ENCODE data around the gene PPP1R1A. TPM values are rescaled to one million over a fixed set of nuclear protein-coding genes. Genes with fewer than 3 reads are reported as not detected.

The PPP1R1A gene
- total RNA-seq, 1 experiment from 2014 or later, result not detected

DNA sequence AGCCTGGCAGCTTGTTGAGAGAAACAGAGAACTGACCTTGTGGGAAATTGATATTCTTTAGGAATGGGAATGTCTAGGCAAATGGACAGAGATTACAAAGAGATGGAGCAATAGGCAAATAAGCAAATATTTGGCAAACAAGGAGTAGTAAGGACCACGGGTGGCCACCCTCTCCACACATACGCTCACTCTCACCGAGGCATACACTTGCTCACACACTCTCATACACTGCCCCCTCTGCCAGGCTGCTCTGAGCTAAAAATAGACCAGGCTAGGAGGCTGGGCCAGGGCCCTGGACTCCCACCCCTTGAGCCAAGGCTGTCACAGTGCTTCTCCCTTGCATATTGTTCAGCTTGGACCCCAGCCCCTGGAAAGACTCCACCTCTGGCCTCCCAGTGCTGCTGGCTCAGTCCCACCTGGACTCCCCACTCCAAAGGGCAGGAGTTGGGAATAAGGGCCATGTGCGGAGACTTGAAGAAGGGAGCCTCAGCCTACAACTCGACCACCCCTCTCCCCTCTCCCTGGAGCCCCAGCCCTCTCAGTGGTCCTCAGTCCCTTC, 1.1 kb downstream of the PPP1R1A start:
- H3K4me3 ChIP-seq, result no peak overlapping the region
- DNase-seq, result no peak
- no peaks in the 10 kb centered on the region for H3K36me3 ChIP-seq
- H3K27me3 ChIP-seq, result no peaks in the 10 kb centered on the region
- H3K9me3 ChIP-seq, result no peaks in the 10 kb centered on the region

DNA sequence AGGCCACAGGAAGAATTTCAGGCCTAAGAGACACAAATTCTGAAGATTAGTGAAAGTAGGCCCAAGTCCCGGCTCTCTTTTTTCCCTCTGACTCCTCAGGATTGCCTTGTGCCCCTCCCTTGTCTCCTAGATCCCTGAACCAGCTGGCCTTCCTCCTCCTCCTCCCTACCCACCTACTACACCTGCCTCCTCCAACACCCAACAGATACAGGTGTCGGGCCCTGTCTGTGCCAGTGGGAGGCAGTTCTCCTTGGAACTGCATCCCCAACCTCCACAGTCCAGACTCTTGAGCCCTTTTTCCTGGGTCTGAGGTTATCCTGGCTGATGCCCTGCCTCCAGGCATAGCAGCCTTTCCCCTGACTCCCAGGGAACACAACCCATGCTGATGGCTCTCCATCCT, 1.8 kb downstream of the PPP1R1A start:
- DNase-seq, result no peak
- no peaks in the 10 kb centered on the region for H3K9me3 ChIP-seq
- no peaks in the 10 kb centered on the region for H3K36me3 ChIP-seq
- no peak overlapping the region for H3K4me3 ChIP-seq
- no peaks in the 10 kb centered on the region for H3K27me3 ChIP-seq

DNA sequence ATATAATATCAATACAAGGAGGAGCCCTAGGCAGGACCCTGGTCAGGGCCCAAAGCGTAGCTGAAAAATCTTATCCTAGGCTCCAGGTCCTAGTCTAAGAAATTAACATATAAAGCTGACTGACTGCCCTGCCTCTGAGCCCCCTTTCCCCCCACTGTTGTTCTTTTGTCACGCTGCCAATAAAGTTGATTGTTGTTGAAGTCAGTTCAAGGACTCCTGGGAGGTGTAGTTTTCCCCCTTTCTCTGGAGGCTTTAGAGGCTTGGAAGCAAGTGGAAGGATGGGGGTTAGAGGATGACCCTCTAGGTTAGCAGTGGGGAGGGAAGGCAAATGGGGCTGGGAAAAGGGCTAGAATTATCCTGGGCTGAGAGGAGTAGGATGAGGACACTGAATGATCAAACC, 3.2 kb downstream of the PPP1R1A start:
- no peak for DNase-seq
- H3K4me3 ChIP-seq, result no peak overlapping the region
- no peaks in the 10 kb centered on the region for H3K9me3 ChIP-seq
- H3K27me3 ChIP-seq, result no peaks in the 10 kb centered on the region
- H3K36me3 ChIP-seq, result no peaks in the 10 kb centered on the region

DNA sequence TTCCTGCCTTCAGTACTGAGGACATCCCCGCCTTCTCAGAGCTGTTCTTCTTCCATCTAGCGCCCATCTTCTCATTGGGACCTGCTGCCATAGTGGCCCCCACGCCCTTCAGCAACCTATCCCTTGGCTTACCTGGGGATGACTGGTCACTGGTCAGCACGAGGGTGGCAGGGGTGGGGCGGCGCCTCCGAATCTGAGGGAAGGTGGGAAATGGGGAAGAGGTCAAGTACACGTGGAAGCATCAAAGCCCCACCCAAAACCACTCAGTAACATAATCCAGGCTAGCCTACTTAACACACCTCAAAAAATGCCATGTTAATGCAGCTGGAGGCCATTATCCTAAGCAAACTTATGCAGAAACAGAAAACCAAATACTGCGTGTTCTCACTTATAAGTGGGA, 4.3 kb downstream of the PPP1R1A start:
- H3K4me3 ChIP-seq, result no peak overlapping the region
- H3K27me3 ChIP-seq, result no peaks in the 10 kb centered on the region
- H3K9me3 ChIP-seq, result no peaks in the 10 kb centered on the region
- no peak for DNase-seq
- no peaks in the 10 kb centered on the region for H3K36me3 ChIP-seq

DNA sequence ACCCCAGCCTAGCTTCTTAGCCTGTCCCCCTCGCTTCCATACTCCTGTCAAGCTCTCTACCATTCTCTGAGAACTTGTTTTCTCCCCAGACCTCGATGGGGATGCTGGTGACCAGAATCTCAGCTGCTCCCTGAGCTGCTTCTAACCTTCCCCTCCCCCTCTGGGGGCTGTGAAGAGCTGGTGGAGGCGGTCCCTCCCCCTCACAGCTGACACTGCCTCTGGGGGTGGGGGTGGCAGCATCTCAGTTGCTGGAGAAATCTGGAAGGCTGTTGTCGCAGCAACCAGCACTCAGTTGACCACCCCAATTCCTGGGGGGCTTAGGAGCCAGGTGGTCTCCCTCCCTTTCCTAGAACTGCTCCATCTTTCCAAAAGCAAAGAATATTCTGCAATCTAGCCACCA, 4.7 kb downstream of the PPP1R1A start:
- no peaks in the 10 kb centered on the region for H3K9me3 ChIP-seq
- no peak for DNase-seq
- H3K36me3 ChIP-seq, result no peaks in the 10 kb centered on the region
- H3K27me3 ChIP-seq, result no peaks in the 10 kb centered on the region
- H3K4me3 ChIP-seq, result no peak overlapping the region

DNA sequence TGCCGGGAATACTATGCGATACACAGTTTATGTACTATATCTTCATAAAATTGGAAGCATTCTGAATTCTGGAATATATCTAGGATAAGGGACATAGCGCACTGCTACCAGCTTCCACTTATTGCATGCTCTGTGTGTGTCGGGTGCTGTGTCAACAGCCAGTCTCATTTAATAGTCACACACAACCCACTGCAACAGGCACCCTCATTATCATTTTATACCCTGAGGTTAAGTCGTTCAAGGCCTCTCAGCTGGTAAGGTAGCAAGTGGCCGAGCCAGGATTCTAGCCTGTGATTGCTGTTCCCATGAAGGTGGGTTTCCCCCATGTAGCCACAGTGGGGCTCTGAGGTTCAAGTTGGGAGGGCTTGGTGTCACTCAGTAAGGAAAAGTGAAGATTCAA, 7.0 kb downstream of the PPP1R1A start:
- DNase-seq, result no peak
- Histone ChIP-seq H3K4me3 (no peak overlapping the region), H3K36me3 (no peaks in the 10 kb centered on the region), H3K27me3 (no peaks in the 10 kb centered on the region), H3K9me3 (no peaks in the 10 kb centered on the region)

DNA sequence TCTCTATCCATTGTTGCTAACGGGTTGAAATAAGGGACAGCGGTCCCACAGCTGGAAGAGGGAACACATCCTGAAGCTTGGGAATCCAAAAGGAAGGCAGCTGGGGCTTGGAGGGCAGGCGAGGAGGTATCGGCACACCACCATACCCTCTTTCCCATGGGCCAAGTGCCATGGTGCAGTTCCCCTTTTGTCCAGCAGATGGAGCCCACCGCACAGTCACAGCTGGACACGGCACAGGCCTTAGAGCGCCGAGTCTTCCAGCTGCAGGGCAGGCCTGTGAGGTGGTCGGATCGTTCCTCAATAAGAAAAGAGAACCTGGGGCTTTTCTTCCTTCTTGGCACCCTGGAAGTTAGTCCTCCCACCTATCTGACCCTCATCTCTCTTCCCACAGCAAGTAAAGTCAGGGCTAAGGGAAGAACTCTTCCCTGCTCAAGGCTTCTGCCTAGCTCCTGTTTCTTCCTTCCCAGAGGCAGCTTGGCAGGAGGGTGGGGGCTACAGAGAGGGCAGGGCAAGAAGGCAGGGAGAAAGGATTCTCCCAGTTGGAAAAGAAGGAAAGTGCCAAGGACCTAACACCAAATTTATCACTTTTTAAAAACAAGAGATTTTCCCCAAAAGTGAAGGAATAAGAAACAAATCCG, 8.6 kb downstream of the PPP1R1A start:
- peak; percentile 78 for DNase-seq
- H3K27me3 ChIP-seq, result no peaks in the 10 kb centered on the region; the same call in 1 of the 2 replicates
- no peaks in the 10 kb centered on the region for H3K36me3 ChIP-seq
- no peaks in the 10 kb centered on the region for H3K9me3 ChIP-seq
- H3K4me3 ChIP-seq, result no peak overlapping the region

DNA sequence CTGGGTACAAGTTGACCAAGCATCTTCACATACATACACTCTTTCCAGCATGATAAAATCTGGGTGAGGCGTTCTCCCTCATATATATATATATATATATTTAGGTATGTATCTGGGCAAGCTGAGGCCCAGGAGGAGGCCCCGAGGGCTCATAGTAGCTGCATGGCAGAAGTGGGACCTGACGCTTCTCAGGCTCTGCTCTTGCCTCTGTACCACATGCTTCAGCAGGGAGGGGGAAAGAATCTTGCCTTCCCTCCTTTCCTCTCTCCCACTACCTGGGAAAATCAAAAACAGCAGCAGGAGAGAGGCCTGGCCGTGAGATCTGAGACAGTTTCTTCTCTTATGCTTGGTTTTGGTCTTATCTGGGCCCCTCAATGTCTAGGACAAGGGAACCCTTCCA, 9.2 kb downstream of the PPP1R1A start:
- no peak for DNase-seq
- H3K36me3 ChIP-seq, result no peaks in the 10 kb centered on the region
- H3K27me3 ChIP-seq, result no peaks in the 10 kb centered on the region; the same call in 1 of the 2 replicates

DNA sequence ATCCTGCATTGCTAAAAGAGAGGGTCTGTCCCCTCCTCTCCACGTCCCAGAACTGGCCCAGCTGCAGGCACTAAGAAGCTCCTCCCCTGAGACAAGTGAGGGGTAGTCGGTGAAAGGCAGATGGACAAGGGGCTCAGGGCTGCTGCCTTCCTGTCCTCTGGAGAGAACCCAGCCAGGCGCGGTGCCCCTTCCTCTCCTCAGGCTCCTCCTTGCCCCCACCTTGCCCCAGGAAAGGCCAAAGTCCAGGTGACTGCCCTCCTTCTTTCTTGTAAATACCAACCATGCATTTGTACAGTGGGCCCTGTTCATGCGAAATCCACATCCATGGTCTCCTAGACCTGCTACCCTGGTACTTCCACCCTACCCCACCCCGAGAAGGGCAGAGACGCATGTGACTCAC, 9.7 kb downstream of the PPP1R1A start:
- Histone ChIP-seq H3K27me3 (no peaks in the 10 kb centered on the region; the same call in 1 of the 2 replicates), H3K4me3 (no peak overlapping the region), H3K36me3 (no peaks in the 10 kb centered on the region), H3K9me3 (no peaks in the 10 kb centered on the region)
- DNase-seq, result no peak

More for the DNA sequence above, 9.2 kb downstream of the PPP1R1A start:
- H3K4me3 ChIP-seq, result no peak overlapping the region
- H3K9me3 ChIP-seq, result no peaks in the 10 kb centered on the region

DNA sequence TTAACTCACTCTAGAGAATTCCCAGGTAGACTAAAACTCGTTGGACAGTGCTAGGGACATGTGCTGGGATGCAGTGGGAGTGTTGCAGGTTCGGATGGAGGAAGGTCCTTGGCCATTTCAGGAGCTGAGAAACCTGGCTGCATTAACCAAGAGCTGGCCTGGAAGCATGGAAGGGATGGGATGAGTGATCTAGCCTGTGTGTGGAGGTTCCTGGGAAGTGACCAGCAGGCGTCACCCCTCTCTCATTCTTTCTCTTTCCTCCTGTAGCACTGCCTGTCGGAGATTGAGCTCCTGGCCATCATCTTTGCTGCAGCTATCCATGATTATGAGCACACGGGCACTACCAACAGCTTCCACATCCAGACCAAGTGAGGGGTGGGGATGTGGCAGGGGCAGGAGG, 15.6 kb downstream of the PPP1R1A start:
- H3K36me3 ChIP-seq, result no peaks in the 10 kb centered on the region

DNA sequence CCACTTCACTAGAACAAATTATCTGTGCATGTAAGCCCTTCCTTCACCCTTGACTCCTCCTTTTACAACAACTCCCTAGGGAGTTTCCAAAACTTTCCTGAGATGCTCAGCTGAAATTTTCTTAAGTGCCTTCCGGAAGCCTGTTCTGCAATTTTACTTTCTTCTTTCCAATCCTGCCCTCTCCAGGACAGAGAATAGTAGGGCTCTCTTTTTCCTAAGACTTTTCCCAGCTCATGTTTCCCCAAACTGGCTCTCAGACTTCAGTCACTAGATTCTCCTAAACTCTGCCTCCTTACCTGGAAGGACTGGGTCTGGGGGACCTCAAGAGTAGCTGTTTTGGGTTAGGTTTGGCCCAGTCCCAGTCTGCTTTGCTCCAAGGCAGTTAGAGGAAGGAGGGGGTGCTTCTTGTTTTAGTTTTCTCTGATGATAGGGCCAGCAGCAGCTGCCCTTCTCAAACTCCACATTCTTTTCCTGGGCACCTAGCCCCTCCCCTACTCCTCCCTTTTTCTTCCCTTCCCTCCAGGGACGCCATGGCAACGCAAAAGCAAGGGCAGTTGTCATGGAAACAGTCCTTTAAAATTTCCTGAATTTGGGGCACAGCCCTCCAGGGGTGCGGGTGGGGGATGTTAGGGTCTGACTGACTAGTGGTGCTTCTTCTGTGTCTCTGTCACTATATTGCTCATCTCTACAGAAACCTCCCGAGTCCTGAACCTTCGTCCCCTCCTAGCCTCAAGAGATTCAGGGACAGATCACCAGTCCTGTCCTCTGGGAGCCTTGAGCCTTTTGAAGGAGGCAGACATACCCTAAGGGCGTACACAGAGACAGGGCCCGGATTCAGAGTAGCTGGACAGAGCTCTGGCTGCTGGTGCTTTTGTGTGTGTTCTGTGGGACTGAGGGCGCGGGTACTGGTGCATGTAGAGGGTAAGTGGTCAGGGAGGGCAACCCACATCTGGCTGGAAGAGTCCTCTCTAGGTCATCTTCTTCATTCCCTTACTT, 17.0 kb downstream of the PPP1R1A start:
- no peak overlapping the region for H3K4me3 ChIP-seq
- H3K36me3 ChIP-seq, result no peaks in the 10 kb centered on the region
- no peak for DNase-seq
- no peaks in the 10 kb centered on the region for H3K9me3 ChIP-seq
- H3K27me3 ChIP-seq, result no peaks in the 10 kb centered on the region; the same call in 1 of the 2 replicates

More for the DNA sequence above, 15.6 kb downstream of the PPP1R1A start:
- no peak for DNase-seq
- Histone ChIP-seq H3K9me3 (no peaks in the 10 kb centered on the region), H3K27me3 (no peaks in the 10 kb centered on the region; the same call in 1 of the 2 replicates), H3K4me3 (no peak overlapping the region)

DNA sequence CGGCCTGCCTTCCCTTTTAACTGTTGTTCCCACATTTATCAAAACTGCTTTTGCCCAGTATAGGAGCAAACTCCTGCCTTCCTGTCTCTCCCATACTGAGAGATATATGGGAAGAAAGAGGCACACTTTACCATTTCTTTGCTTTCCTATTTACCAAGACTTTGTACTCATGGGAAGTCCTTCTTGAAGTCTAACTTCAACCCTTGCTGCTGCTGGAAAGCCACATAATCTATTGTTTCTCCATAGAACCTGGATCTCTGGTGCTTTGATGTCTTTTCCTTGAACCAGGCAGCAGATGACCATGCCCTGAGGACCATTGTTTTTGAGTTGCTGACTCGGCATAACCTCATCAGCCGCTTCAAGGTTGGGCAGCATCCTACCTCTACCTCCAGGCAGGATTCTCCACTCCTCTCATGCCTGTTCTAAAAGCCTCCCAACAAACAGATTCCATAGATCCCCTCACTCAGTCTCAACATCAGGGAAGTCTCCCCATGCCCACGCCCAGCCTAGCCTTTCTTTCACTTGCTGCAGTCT, 18.4 kb downstream of the PPP1R1A start:
- H3K4me3 ChIP-seq, result no peak overlapping the region
- no peaks in the 10 kb centered on the region for H3K36me3 ChIP-seq
- DNase-seq, result no peak
- H3K9me3 ChIP-seq, result no peaks in the 10 kb centered on the region
- peaks cover 3% of the 10 kb centered on the region; the same call in 1 of the 2 replicates for H3K27me3 ChIP-seq

DNA sequence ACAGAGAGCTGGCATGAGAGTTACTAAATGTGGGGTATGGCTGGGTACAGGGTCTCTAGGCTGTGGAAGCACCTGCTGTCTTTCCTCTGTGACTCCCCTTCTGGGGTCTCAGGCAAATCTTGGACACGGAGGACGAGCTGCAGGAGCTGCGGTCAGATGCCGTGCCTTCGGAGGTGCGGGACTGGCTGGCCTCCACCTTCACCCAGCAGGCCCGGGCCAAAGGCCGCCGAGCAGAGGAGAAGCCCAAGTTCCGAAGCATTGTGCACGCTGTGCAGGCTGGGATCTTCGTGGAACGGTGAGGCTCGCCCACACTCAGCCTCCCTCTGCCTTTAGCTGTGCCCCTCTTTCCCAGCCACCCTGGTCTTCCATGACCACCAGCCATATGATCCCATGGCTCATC, 19.4 kb downstream of the PPP1R1A start:
- Histone ChIP-seq H3K9me3 (no peaks in the 10 kb centered on the region), H3K4me3 (no peak overlapping the region), H3K36me3 (no peaks in the 10 kb centered on the region), H3K27me3 (peaks cover 3% of the 10 kb centered on the region; the same call in 1 of the 2 replicates)
- DNase-seq, result no peak

DNA sequence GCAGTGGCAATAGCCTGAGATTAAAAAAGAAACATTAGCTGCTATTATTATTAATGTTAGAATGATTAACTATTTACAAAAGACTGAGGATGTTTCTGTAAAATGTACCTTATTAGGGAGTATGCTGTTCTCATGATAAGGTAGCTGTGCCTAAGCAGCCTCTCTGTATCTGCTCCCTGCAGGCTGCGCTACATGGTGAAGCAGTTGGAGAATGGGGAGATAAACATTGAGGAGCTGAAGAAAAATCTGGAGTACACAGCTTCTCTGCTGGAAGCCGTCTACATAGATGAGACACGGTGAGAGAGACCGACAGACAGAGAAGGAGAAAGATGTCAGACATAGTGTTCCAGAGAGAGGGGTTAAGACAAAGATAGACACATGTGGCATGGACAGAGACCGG, 21.7 kb downstream of the PPP1R1A start:
- Histone ChIP-seq H3K4me3 (no peak overlapping the region), H3K27me3 (peaks cover 3% of the 10 kb centered on the region; the same call in 1 of the 2 replicates), H3K36me3 (no peaks in the 10 kb centered on the region), H3K9me3 (no peaks in the 10 kb centered on the region)
- DNase-seq, result no peak

DNA sequence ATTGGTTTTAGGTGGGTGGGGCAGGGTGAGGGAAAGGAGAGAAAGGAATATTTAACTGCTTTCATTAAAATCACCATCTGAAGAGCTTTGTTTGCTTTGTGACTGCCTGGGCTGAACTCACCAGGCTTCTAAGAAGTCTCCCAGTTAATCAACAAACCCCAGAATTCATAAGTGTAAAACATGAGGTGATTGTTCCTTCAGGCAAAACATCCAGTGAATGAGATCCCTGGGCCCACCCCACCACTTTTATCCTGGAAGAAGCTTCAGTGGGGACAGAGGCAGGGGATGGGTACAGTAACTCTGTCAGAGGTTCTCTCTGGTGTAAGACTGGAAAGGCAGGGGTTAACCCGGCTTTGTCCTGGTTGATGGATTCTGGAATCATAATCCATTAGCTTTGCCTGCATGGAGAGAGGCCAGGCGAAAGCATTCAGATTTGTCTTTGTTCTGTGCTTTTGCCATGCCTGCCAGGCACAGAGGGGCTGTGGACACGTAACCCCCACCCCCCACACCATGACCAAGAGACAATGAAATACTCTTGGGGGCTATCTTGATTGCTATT, 22.4 kb downstream of the PPP1R1A start:
- no peak overlapping the region for H3K4me3 ChIP-seq
- no peaks in the 10 kb centered on the region for H3K9me3 ChIP-seq
- DNase-seq, result no peak
- no peaks in the 10 kb centered on the region for H3K36me3 ChIP-seq
- peaks cover 3% of the 10 kb centered on the region; the same call in 1 of the 2 replicates for H3K27me3 ChIP-seq

DNA sequence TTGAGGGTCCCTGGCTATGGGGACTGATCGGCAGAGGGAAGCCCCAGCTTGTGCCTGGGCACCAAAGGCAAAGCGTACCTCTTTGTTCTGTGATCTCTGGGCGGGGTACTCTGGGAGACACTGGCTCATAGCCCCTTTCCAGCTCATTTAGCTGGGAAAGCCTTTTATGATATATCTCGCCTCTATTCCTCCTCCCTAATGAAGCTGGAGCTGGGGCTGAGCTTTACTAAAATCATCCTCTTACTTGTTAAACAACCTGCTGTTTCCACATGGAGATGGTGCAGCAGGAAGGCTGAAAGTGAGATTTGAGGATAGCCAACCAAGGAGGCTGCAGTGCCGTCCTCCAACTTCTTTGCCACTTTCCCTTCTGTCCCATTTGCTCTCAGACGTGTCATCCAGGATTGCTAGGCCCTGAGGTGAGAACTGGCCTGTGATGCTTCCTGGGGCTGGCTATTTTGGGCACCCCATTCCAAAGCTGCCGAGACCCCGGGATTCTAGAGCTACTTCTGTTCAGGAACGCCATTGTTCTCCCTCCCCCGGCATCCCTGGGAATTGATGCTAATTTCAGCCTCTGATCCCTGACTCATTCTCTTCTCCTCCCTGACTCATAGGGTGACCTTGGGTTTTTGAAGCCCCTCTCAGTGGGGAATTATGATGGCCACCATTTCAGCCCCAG, 23.0 kb downstream of the PPP1R1A start:
- Histone ChIP-seq H3K4me3 (no peak overlapping the region), H3K36me3 (no peaks in the 10 kb centered on the region), H3K27me3 (peaks cover 3% of the 10 kb centered on the region; the same call in 1 of the 2 replicates), H3K9me3 (no peaks in the 10 kb centered on the region)
- no peak for DNase-seq
